K562 (cell line): ENCODE data around the gene MYH15. TPM values are rescaled to one million over a fixed set of nuclear protein-coding genes. Genes with fewer than 3 reads are reported as not detected.

Experiments
- ATAC-seq: fragments of 200-7000 bp; cut with Tn5 transposase; 3 replicates; pipeline ENCODE4 v1.9.1; 2020; ENCODE audit warnings: moderate library complexity
- BruUV-seq: library from RNA; stranded (reverse); fragments of 400-500 nt; replicated peaks from 2 replicates; lab custom pipeline; 2021; lab: Mats Ljungman, UMichigan
- CTCF ChIA-PET: fragments of 300-600 bp; formaldehyde crosslinking; extraction: SDS; loops from one replicate; lab custom pipeline; 2021; ENCODE audit warnings: low intra/inter-chr PET ratio; lab: Yijun Ruan, JAX
- POLR2A ChIA-PET: fragments of 300-600, 350-650 bp; sonication (Branson Sonifier 250); formaldehyde crosslinking; extraction: SDS; loops from one replicate; lab custom pipeline; 2021; ENCODE audit warnings: antibody characterized with exemption, inconsistent platforms; lab: Yijun Ruan, JAX
- DNase-seq, 4 experiments: peaks; one replicate each; pipeline versions ENCODE4 v3.0.0 to v3.0.0-alpha.2; 2011 to 2018; ENCODE audit warnings: low spot score in 3 of 4, mixed read lengths in 3 of 4; ENCODE audit errors: extremely low read depth in 1 of 4
- FAIRE-seq: peaks from 2 replicates; lab custom pipeline; 2011; peaks lifted over from hg19 to GRCh38; lab: Jason Lieb, UNC
- H2AFZ ChIP-seq: 2 replicates; pipeline ENCODE4 v1.6.0; 2011; ENCODE audit warnings: low read depth, low read length, control low read depth, inconsistent platforms
- H3K27ac ChIP-seq: fragments of 200-600 bp; 3 replicates; pipeline ENCODE4 v1.8.0; 2011; ENCODE audit warnings: low read depth, mild to moderate bottlenecking, control low read depth, inconsistent platforms, low read length, moderate library complexity, mixed read lengths; ENCODE audit errors: extremely low read depth
- H3K27me3 ChIP-seq, 2 experiments: fragments of 300-600 bp in 1 of 2; 2 replicates in 1 of 2; 3 replicates in 1 of 2; pipeline versions ENCODE4 v1.6.0 to v1.8.0; 2011; ENCODE audit warnings: inconsistent platforms in 2 of 2, low read length in 2 of 2, mild to moderate bottlenecking in 1 of 2, mixed read lengths in 1 of 2, moderate library complexity in 1 of 2; ENCODE audit not compliant: control insufficient read depth in 2 of 2, insufficient read depth in 2 of 2
- H3K36me3 ChIP-seq: fragments of 300-600 bp; 3 replicates; pipeline ENCODE4 v1.8.0; 2011; ENCODE audit warnings: mild to moderate bottlenecking, low read length, inconsistent platforms; ENCODE audit not compliant: control insufficient read depth, insufficient read depth
- H3K4me1 ChIP-seq, 2 experiments: fragments of 200-600 bp in 1 of 2; replicated peaks in 1 of 2; 2 replicates in 1 of 2; 3 replicates in 1 of 2; pipeline versions ENCODE4 v1.5.1 to v1.8.0; 2011; ENCODE audit warnings: inconsistent platforms in 2 of 2, low read length in 2 of 2, mild to moderate bottlenecking in 1 of 2, mixed read lengths in 1 of 2, moderate library complexity in 1 of 2; ENCODE audit not compliant: control insufficient read depth in 2 of 2, insufficient read depth in 2 of 2
- H3K4me2 ChIP-seq: 2 replicates; pipeline ENCODE4 v1.6.1; 2011; ENCODE audit warnings: low read length, control low read depth, inconsistent platforms, mixed read lengths; ENCODE audit not compliant: insufficient read depth
- H3K4me3 ChIP-seq: fragments of 200-600 bp; sonication (generic), shearing (Covaris generic); 2 replicates; pipeline ENCODE4 v1.5.1; 2016; ENCODE audit warnings: control low read depth, inconsistent platforms
- H3K79me2 ChIP-seq: fragments of 200-600 bp; 3 replicates; pipeline ENCODE4 v1.8.0; 2011; ENCODE audit warnings: low read length, inconsistent platforms; ENCODE audit not compliant: control insufficient read depth, insufficient read depth
- H3K9ac ChIP-seq, 2 experiments: 2 replicates each; pipeline versions ENCODE4 v1.6.0 to v1.6.1; 2011; ENCODE audit warnings: low read depth in 2 of 2, low read length in 2 of 2, control low read depth in 1 of 2, inconsistent platforms in 1 of 2, mild to moderate bottlenecking in 1 of 2, mixed read lengths in 1 of 2; ENCODE audit not compliant: insufficient read depth in 1 of 2
- H3K9me1 ChIP-seq: one replicate; pipeline ENCODE4 v1.6.0; 2011; ENCODE audit warnings: inconsistent platforms, mild to moderate bottlenecking, low read length, moderate library complexity; ENCODE audit not compliant: control insufficient read depth, insufficient read depth
- H3K9me3 ChIP-seq: replicated peaks from 2 replicates; pipeline ENCODE4 v1.5.1; 2011; ENCODE audit warnings: low read depth, low read length, inconsistent platforms; ENCODE audit not compliant: control insufficient read depth, insufficient read depth
- H4K20me1 ChIP-seq: replicated peaks from 2 replicates; pipeline ENCODE4 v1.6.1; 2011; ENCODE audit warnings: low read length, inconsistent platforms, mixed read lengths; ENCODE audit not compliant: control insufficient read depth, insufficient read depth
- SIRT6 ChIP-seq: IDR thresholded peaks from one replicate; pipeline ENCODE4 v1.6.1; 2012; ENCODE audit warnings: low read depth, mild to moderate bottlenecking, control low read depth, inconsistent platforms, low read length, moderate library complexity
- TEAD4 ChIP-seq, 2 experiments: sonication (generic) in 1 of 2; formaldehyde crosslinking in 1 of 2; IDR thresholded peaks; 2 replicates each; pipeline versions ENCODE4 v1.6.1 to v1.8.0; 2012 to 2022; ENCODE audit warnings: borderline replicate concordance in 1 of 2, inconsistent platforms in 1 of 2, low read length in 1 of 2, mild to moderate bottlenecking in 1 of 2, missing genetic modification reagents in 1 of 2
- ZNF561 ChIP-seq: fragments of 450-650 bp; formaldehyde crosslinking; conservative IDR thresholded peaks from 2 replicates; pipeline ENCODE4 v1.4.0; 2020; ENCODE audit warnings: mild to moderate bottlenecking, moderate library complexity
- WGBS: fragments of 100-300 bp; shearing (Covaris generic); methylation state at CpG from one replicate; pipeline ENCODE4 v1.1.6; 2016; ENCODE audit warnings: low coverage, mixed read lengths; ENCODE audit not compliant: insufficient coverage; ENCODE audit errors: missing lambda C conversion rate; 5-methylcytosine and 5-hydroxymethylcytosine counted together
- in situ Hi-C: fragments of 300-500 bp; cut with MboI; formaldehyde crosslinking; loops from 4 replicates; pipeline ENCODE4 v1.15.0; 2018; ENCODE audit warnings: inconsistent platforms, mixed read lengths
- intact Hi-C: fragments of 100-400 bp; cut with micrococcal nuclease; formaldehyde crosslinking; loops from 2 replicates; pipeline ENCODE4 v1.14.2; 2022
- polyA plus RNA-seq, 8 experiments: library from polyadenylated mRNA; depleted of rRNA in 4 of 8; stranded (reverse) in 5 of 8; unstranded in 3 of 8; fragments of >200 nt; fragmentation: Nextera tagmentation in 2 of 8; fragmentation: Illumina TruSeq in 1 of 8; extraction: Ambion mirVana in 2 of 8; extraction: Trizol in 1 of 8; gene quantifications; 2 replicates each; pipeline versions ENCODE4 v1.2.1 to v1.2.3, GENCODE V29; 2011 to 2014; ENCODE audit warnings: inconsistent platforms in 1 of 8, missing spikeins in 1 of 8
- total RNA-seq, 7 experiments: library from RNA; depleted of rRNA in 6 of 7; stranded (reverse); fragments of >200 nt in 6 of 7; fragmentation: Illumina TruSeq in 2 of 7; extraction: Trizol in 2 of 7; gene quantifications; 2 replicates each; pipeline versions ENCODE4 v1.2.1 to v1.2.3, GENCODE V29; 2011 to 2021; ENCODE audit warnings: low replicate concordance in 1 of 7
- TF ChIP-seq, protein P1 (sequence below): fragments of 250-450 bp; sonication (Bioruptor Pico); IDR thresholded peaks from 2 replicates; pipeline ENCODE4 v1.8.0; 2021; ENCODE audit warnings: moderate library complexity, mild to moderate bottlenecking, inconsistent platforms
- TF ChIP-seq, protein P2 (sequence below): sonication (generic); formaldehyde crosslinking; IDR thresholded peaks from 2 replicates; pipeline ENCODE4 v1.8.0; 2023; ENCODE audit warnings: missing genetic modification reagents, mild to moderate bottlenecking, borderline replicate concordance
- TF ChIP-seq, protein P3 (sequence below): sonication (generic); formaldehyde crosslinking; IDR thresholded peaks from 2 replicates; pipeline ENCODE4 v1.8.1; 2023; ENCODE audit warnings: mild to moderate bottlenecking, missing genetic modification reagents

The MYH15 gene
- total and polyA plus RNA-seq, 9 of the 15 experiments (the other 6 are each of a cell fraction or from before 2014, with no cell fraction given) = 0.03 to 0.29 (median 0.12) TPM

DNA sequence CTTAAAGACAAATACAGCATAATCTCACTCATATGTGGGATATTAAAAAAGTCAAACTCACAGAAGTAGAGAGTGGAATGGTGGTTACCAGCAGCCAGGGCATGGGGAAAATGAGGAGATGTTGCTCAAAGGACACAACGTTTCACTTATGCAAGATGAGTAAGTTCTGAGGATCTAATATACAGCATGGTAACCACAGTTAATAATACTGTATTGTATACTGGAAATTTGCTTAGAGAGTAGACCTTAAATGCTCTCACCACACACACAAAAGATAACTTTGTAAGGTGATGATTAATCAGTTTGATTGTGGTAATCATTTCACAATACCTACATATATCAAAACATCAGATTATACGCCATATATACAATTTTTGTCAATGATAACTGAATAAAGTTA, 60.0 kb downstream of the MYH15 start:
- Histone ChIP-seq H3K4me3 (no peak overlapping the region), H3K4me2 (no peak overlapping the region), H3K79me2 (no peaks in the 10 kb centered on the region), H2AFZ (no peak overlapping the region), H3K9me3 (no peaks in the 10 kb centered on the region), H3K36me3 (no peaks in the 10 kb centered on the region), H3K27ac (no peak overlapping the region), H3K9ac (no peak overlapping the region), H3K4me1 (no peaks in the 10 kb centered on the region), H4K20me1 (no peaks in the 10 kb centered on the region), H3K9me1 (no peaks in the 10 kb centered on the region), H3K27me3 (no peaks in the 10 kb centered on the region)
- intact Hi-C loops (no loop called here), in situ Hi-C loops (no loop called here)
- CTCF ChIA-PET = no interaction called here
- FAIRE-seq (no peak), DNase-seq (no peak), ATAC-seq (no peak)
- POLR2A ChIA-PET = no interaction called here
- BruUV-seq = no TSS peak
- TF ChIP-seq TEAD4 (IDR thresholded peaks at IDR 0.05; ENCODE audit: low read length) = no peak
- TF ChIP-seq TEAD4 (CRISPR knock-in tag; IDR thresholded peaks at IDR 0.05; ENCODE audit: borderline replicate concordance) = no peak
- 0% methylated on average over 2 of the region's 2 CpGs for WGBS

DNA sequence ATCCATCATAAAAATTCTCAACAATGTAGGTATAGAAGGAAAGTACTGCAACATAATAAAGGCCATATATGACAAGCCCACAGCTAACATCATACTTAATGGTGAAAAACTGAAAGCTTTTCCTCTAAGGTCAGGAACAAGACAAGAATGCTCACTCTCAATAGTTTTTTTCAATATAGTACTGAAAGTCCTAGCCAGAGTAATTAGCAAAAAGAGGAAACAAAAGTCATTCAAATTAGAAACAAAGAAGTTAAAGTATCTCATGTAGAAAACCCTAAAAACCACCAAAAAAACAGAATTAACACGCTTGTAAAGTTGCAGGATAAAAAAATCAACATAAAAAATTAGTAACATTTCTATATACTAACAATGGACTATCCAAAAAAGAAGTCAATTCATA, 61.8 kb downstream of the MYH15 start:
- no peak overlapping the region for H2AFZ ChIP-seq
- H3K4me1 ChIP-seq = no peaks in the 10 kb centered on the region
- no peak overlapping the region for H3K27ac ChIP-seq
- intact Hi-C loops (no loop called here), in situ Hi-C loops (no loop called here)
- no peak overlapping the region for H3K9ac ChIP-seq
- 0% methylated on average over 1 of the region's 1 CpG for WGBS
- CTCF ChIA-PET = no interaction called here
- POLR2A ChIA-PET = no interaction called here
- no peak for FAIRE-seq
- H3K36me3 ChIP-seq = no peaks in the 10 kb centered on the region
- no peak for ATAC-seq
- no peaks in the 10 kb centered on the region for H4K20me1 ChIP-seq
- no TSS peak for BruUV-seq
- H3K4me3 ChIP-seq = no peak overlapping the region
- no peaks in the 10 kb centered on the region for H3K27me3 ChIP-seq
- DNase-seq = no peak
- no peaks in the 10 kb centered on the region for H3K9me3 ChIP-seq
- H3K79me2 ChIP-seq = no peaks in the 10 kb centered on the region
- H3K4me2 ChIP-seq = no peak overlapping the region
- no peaks in the 10 kb centered on the region for H3K9me1 ChIP-seq
- TF ChIP-seq, protein P1, sequence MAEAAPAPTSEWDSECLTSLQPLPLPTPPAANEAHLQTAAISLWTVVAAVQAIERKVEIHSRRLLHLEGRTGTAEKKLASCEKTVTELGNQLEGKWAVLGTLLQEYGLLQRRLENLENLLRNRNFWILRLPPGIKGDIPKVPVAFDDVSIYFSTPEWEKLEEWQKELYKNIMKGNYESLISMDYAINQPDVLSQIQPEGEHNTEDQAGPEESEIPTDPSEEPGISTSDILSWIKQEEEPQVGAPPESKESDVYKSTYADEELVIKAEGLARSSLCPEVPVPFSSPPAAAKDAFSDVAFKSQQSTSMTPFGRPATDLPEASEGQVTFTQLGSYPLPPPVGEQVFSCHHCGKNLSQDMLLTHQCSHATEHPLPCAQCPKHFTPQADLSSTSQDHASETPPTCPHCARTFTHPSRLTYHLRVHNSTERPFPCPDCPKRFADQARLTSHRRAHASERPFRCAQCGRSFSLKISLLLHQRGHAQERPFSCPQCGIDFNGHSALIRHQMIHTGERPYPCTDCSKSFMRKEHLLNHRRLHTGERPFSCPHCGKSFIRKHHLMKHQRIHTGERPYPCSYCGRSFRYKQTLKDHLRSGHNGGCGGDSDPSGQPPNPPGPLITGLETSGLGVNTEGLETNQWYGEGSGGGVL = no peak
- TF ChIP-seq, protein P2, sequence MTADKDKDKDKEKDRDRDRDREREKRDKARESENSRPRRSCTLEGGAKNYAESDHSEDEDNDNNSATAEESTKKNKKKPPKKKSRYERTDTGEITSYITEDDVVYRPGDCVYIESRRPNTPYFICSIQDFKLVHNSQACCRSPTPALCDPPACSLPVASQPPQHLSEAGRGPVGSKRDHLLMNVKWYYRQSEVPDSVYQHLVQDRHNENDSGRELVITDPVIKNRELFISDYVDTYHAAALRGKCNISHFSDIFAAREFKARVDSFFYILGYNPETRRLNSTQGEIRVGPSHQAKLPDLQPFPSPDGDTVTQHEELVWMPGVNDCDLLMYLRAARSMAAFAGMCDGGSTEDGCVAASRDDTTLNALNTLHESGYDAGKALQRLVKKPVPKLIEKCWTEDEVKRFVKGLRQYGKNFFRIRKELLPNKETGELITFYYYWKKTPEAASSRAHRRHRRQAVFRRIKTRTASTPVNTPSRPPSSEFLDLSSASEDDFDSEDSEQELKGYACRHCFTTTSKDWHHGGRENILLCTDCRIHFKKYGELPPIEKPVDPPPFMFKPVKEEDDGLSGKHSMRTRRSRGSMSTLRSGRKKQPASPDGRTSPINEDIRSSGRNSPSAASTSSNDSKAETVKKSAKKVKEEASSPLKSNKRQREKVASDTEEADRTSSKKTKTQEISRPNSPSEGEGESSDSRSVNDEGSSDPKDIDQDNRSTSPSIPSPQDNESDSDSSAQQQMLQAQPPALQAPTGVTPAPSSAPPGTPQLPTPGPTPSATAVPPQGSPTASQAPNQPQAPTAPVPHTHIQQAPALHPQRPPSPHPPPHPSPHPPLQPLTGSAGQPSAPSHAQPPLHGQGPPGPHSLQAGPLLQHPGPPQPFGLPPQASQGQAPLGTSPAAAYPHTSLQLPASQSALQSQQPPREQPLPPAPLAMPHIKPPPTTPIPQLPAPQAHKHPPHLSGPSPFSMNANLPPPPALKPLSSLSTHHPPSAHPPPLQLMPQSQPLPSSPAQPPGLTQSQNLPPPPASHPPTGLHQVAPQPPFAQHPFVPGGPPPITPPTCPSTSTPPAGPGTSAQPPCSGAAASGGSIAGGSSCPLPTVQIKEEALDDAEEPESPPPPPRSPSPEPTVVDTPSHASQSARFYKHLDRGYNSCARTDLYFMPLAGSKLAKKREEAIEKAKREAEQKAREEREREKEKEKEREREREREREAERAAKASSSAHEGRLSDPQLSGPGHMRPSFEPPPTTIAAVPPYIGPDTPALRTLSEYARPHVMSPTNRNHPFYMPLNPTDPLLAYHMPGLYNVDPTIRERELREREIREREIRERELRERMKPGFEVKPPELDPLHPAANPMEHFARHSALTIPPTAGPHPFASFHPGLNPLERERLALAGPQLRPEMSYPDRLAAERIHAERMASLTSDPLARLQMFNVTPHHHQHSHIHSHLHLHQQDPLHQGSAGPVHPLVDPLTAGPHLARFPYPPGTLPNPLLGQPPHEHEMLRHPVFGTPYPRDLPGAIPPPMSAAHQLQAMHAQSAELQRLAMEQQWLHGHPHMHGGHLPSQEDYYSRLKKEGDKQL (CRISPR knock-in tag) = no peak
- TF ChIP-seq, protein P3, sequence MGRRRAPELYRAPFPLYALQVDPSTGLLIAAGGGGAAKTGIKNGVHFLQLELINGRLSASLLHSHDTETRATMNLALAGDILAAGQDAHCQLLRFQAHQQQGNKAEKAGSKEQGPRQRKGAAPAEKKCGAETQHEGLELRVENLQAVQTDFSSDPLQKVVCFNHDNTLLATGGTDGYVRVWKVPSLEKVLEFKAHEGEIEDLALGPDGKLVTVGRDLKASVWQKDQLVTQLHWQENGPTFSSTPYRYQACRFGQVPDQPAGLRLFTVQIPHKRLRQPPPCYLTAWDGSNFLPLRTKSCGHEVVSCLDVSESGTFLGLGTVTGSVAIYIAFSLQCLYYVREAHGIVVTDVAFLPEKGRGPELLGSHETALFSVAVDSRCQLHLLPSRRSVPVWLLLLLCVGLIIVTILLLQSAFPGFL (CRISPR knock-in tag) = no peak
- no peak for TF ChIP-seq ZNF561 (CRISPR knock-in tag)
- TF ChIP-seq SIRT6 = no peak
